GM12892 (cell line): Measurements from ENCODE around the gene NOX4.
"Not testable (repeated sequence)": the region's sequence is repeated elsewhere in the genome, so short reads cannot be mapped to it uniquely, and the experiment has no call there.

Experiments used
- POLR2A ChIP-seq: IDR thresholded peaks from 2 replicates; pipeline ENCODE4 v1.6.1; 2011; ENCODE audit warnings: low read depth, low read length, control low read depth
- TAF1 ChIP-seq: IDR thresholded peaks from 2 replicates; pipeline ENCODE4 v1.6.1; 2011; ENCODE audit warnings: low read depth, mild to moderate bottlenecking, control low read depth, low read length, borderline replicate concordance

DNA sequence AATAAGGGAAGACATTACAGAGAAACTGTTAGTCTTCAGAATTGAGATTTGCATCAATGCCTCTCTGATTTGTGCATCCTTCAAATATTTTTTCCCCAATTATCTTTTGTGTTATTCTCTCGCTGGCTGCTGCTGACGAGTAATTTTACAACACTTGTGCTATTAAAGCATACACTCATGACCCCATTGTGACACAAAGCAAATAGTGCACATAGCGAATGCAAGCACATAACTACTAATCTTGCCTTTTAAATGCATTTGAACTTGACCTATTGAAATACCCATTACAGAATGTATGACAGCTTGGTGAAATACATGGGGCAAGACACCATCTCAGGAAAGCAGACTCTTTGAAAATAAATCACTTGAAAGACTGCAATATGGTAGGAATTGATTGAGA, 180.6 kb downstream of the NOX4 start:
- not testable (repeated sequence) for TF ChIP-seq POLR2A, TAF1
